Measurements from ENCODE around the gene RAP1GAP. TPM values are rescaled to one million over a fixed set of nuclear protein-coding genes. Genes with fewer than 3 reads are reported as not detected.

Gene RAP1GAP
- total and polyA plus RNA-seq, 4 donors, result 5.6 to 64.7 (median 28.0) TPM

DNA sequence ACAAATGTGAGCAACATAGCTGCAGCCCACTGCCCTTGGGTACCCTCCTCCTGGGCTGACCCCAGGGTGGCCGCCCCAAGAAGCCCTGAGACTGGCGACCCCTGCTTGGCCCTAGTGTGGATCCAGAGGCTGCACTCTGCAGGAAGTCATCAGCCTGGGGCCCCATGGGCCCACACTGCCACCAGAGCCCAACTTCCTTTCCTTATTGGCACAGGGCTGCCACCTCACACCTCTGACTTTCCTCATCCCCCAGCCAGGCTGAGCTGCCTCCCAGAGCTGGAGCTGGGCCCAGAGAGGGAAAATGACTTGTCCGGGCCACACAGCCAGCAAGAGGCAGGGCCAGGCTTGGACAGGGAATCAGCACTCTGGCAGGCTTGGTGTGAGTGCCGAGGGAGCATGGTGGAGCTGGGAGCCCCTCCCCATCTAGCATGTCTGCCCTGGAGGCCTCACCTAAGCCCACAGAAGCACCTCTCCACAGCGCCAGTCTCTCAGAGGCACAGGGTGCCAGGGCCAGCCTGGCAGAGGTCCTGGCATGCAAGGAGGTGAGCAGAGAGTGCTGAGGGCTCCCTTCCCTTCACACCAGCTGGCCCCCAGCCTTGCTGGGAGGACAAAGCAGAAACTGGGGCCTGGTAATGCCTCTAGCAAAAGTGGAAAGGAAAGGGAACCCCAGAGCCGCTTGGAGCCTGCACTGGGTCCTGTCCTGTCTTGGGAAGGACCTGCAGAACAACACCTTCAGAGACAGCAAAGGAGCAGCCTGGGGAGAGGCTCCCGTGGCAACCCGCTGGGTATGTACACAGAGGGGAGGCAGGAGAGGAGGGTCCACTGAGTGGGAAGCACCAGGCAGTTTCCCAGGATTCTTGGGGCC lies 3.2 kb downstream of the RAP1GAP start:
- Histone ChIP-seq H3K4me3 (no peak overlapping the region), H3K4me1 (ENCODE audit: control insufficient read depth in 5 of 5, insufficient read depth in 5 of 5, low read length in 5 of 5) (peaks cover 0 to 16% (median 14%) of the 10 kb centered on the region in 5 donors), H3K27me3 (ENCODE audit: control insufficient read depth in 3 of 3, insufficient read depth in 3 of 3, low read length in 2 of 3) (peaks cover 4 to 23% (median 9%) of the 10 kb centered on the region in 3 donors), H3K9ac (ENCODE audit: insufficient read depth in 1 of 2, low read length in 2 of 2) (no peak overlapping the region), H3K27ac (ENCODE audit: low read depth in 1 of 2, low read length in 1 of 2) (no peak overlapping the region), H3K36me3 (ENCODE audit: control insufficient read depth in 4 of 4, insufficient read depth in 4 of 4, low read length in 4 of 4) (no peaks in the 10 kb centered on the region), H3K9me3 (ENCODE audit: control insufficient read depth in 4 of 4, insufficient read depth in 3 of 4, low read length in 3 of 4) (peaks cover 0 to 2% (median 0%) of the 10 kb centered on the region in 4 donors)
- WGBS, 2 donors, result 49 to 63% methylated on average over 8 of the region's 8 CpGs
- TF ChIP-seq, protein P1, sequence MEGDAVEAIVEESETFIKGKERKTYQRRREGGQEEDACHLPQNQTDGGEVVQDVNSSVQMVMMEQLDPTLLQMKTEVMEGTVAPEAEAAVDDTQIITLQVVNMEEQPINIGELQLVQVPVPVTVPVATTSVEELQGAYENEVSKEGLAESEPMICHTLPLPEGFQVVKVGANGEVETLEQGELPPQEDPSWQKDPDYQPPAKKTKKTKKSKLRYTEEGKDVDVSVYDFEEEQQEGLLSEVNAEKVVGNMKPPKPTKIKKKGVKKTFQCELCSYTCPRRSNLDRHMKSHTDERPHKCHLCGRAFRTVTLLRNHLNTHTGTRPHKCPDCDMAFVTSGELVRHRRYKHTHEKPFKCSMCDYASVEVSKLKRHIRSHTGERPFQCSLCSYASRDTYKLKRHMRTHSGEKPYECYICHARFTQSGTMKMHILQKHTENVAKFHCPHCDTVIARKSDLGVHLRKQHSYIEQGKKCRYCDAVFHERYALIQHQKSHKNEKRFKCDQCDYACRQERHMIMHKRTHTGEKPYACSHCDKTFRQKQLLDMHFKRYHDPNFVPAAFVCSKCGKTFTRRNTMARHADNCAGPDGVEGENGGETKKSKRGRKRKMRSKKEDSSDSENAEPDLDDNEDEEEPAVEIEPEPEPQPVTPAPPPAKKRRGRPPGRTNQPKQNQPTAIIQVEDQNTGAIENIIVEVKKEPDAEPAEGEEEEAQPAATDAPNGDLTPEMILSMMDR (IDR thresholded peaks at IDR 0.05; ENCODE audit: control extremely low read depth, extremely low read depth), result no peak
- DNase-seq, result peak in 1 of 3 donors; percentile 18
- no peak for ATAC-seq (ENCODE audit: insufficient read depth, low FRiP score)

DNA sequence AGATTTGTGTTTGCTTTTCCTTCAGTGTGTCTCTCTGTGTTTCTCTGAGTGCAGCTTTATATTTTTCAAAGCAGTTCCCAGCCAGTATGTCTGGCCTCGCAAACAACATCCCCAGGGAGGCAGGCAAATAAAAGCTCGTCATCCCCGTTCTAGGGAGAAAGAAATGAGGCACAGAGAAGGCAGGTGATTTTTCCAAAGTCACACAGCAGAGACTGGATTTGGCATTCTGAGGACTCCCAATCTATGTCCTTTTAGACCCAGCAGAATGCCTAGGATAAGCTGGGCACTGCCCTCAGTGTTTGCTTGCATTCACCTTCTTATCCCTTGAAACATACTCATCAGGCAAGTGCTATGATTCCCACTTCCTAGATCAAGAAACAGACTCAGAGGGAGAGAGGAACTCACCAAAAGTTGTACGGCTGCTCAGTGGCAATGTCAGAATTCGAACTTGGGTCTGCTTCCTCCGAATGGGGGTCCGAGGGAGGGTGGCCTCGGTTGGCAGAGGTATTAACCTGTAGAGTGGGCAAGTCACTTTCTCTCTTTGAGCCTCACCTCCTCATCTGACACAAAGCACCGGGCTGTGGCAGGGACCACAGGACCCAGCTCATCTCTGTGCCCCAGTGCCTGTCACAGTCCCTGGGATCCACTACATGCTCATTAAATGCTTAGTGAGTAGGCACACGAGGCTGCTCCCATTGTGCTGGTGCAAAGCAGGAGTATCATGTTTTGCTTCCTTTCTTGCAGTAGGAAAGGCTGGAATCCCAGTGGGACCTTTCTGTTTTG lies 4.2 kb downstream of the RAP1GAP start:
- H3K36me3 ChIP-seq (ENCODE audit: control insufficient read depth in 4 of 4, insufficient read depth in 4 of 4, low read length in 4 of 4), result no peaks in the 10 kb centered on the region
- H3K4me3 ChIP-seq, result no peak overlapping the region
- TF ChIP-seq, protein P1 (IDR thresholded peaks at IDR 0.05; ENCODE audit: control extremely low read depth, extremely low read depth), result no peak
- no peak overlapping the region for H3K27ac ChIP-seq (ENCODE audit: low read depth in 1 of 2, low read length in 1 of 2)
- 81% methylated on average over 10 of the region's 10 CpGs for WGBS, 2 donors
- peaks cover 0 to 2% (median 0%) of the 10 kb centered on the region in 4 donors for H3K9me3 ChIP-seq (ENCODE audit: control insufficient read depth in 4 of 4, insufficient read depth in 3 of 4, low read length in 3 of 4)
- H3K27me3 ChIP-seq (ENCODE audit: control insufficient read depth in 3 of 3, insufficient read depth in 3 of 3, low read length in 2 of 3), result peaks cover 4 to 17% (median 6%) of the 10 kb centered on the region in 3 donors
- DNase-seq, result peak in 1 of 3 donors; percentile 4
- no peak for ATAC-seq (ENCODE audit: insufficient read depth, low FRiP score)
- H3K4me1 ChIP-seq (ENCODE audit: control insufficient read depth in 5 of 5, insufficient read depth in 5 of 5, low read length in 5 of 5), result peaks cover 0 to 15% (median 14%) of the 10 kb centered on the region in 5 donors
- H3K9ac ChIP-seq (ENCODE audit: insufficient read depth in 1 of 2, low read length in 2 of 2), result no peak overlapping the region

DNA sequence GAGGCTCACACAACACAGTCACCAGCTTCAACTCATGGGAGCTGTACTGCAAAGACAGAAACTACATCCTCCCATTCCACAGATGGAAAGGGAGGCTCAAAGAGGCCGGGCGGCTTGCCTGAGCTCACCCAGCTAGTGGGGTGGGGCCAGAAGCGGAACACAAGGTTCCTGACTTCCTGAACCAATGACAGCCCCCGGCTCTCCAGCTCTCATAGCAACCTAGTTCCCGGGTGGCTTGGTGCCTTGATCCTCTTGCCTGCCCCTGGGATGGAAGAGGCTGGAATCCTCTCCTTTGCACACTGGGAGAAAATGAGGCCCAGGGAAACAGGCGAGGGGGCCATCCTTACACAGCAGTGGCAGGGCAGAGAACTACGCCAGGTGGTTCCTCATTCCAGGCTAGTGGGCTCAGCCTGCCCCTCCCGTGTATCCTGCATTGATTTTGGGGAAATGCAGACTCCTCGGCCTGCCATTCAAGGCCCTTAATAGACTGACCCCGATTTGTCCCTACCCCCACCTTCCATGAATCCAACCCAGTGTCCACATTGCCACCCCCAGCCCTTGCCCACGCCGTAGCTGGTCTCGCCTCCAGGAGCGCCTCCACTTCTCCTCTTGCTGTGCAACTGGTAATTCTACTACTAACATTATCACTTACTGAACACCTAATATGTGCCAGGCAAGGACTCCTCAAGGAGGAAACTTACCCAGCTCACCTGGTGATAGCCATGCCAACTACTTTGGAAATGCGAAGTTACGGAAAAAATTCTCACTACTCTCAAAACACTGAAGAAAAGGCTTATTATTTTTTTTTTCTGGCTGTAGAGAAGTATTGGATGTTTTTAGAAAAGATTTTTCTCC lies 5.0 kb downstream of the RAP1GAP start:
- Histone ChIP-seq H3K36me3 (ENCODE audit: control insufficient read depth in 4 of 4, insufficient read depth in 4 of 4, low read length in 4 of 4) (no peaks in the 10 kb centered on the region), H3K27ac (ENCODE audit: low read depth in 1 of 2, low read length in 1 of 2) (no peak overlapping the region), H3K4me1 (ENCODE audit: control insufficient read depth in 5 of 5, insufficient read depth in 5 of 5, low read length in 5 of 5) (peaks cover 0 to 12% (median 9%) of the 10 kb centered on the region in 5 donors), H3K9ac (ENCODE audit: insufficient read depth in 1 of 2, low read length in 2 of 2) (no peak overlapping the region), H3K27me3 (ENCODE audit: control insufficient read depth in 3 of 3, insufficient read depth in 3 of 3, low read length in 2 of 3) (peaks cover 2 to 11% (median 4%) of the 10 kb centered on the region in 3 donors), H3K4me3 (no peak overlapping the region), H3K9me3 (ENCODE audit: control insufficient read depth in 4 of 4, insufficient read depth in 3 of 4, low read length in 3 of 4) (peaks cover 0 to 2% (median 0%) of the 10 kb centered on the region in 4 donors)
- DNase-seq, result peak in 1 of 3 donors; percentile 8
- WGBS, 2 donors, result 51 to 60% methylated on average over 16 of the region's 16 CpGs
- no peak for ATAC-seq (ENCODE audit: insufficient read depth, low FRiP score)
- TF ChIP-seq, protein P1 (IDR thresholded peaks at IDR 0.05; ENCODE audit: control extremely low read depth, extremely low read depth), result no peak
